Astrocyte (in vitro differentiated cells and primary cell): ENCODE results near the gene MALT1.

Source experiments
- CTCF ChIP-seq: IDR thresholded peaks from 2 replicates; pipeline ENCODE4 v1.5.1; 2011; ENCODE audit warnings: low read depth, mild to moderate bottlenecking, inconsistent platforms, low read length, moderate library complexity; ENCODE audit not compliant: insufficient read depth
- EZH2 ChIP-seq: IDR thresholded peaks from 2 replicates; pipeline ENCODE4 v1.6.1; 2012; ENCODE audit warnings: mild to moderate bottlenecking, low read length, inconsistent platforms; ENCODE audit not compliant: insufficient read depth

DNA sequence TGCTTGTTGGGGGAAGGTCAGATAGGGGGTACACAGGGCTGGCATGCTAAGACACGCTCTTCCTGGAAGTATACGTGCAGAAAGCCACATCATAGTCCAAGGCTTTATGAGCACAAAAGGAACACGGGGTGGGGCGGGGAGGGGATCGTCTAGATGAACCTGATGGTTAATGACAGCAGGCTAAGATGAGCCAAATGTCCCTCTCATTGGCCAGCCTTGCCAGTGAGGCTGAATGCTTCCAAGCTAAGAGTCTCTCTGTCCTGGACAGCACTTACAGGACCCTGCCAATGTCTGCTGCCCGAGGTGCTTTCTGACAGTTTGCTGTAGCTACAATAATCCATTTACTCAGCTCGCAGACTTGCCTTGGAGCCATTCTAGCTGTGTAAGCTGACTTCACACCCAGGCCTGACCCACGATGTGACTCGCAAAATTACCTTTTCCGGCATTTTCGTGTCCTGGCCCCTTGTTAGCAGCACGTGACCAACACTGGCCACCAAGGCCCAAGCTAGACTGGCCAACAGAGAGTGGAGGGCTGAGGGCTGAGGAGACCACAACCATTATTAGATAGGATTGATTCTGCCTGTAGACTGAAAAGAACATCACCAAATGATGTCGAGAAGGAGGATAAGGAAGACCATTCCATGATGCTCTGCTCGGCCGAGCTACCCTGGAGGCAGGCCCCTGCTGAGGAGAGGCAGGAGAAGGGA, 84.2 kb downstream of the MALT1 start:
- TF ChIP-seq CTCF (no peak), EZH2 (no peak)
